HG03378 (cell line): ENCODE measurements around the gene OR5T3.
"Not testable (repeated sequence)": the region's sequence is repeated elsewhere in the genome, so short reads cannot be mapped to it uniquely, and the experiment has no call there.

Source experiments
- ATAC-seq: cut with Tn5 transposase; IDR thresholded peaks from one replicate; pipeline ENCODE4 v1.9.1; 2021; ENCODE audit warnings: mild to moderate bottlenecking, moderate library complexity; ENCODE audit not compliant: unreplicated experiment

The OR5T3 gene

GRCh38 chr11:56251954-56252353, at the start of gene OR5T3:
OR5T3 (plus strand) TSS chr11:56252254; CDS start chr11:56252254, 0 bp downstream.
- ATAC-seq: no peak

- ATAC-seq: no peak
Observed at GRCh38 chr11:56207790-56208189, 44.3 kb upstream of the OR5T3 start.

- no peak for ATAC-seq
Observed at GRCh38 chr11:56214537-56214936, 37.5 kb upstream of the OR5T3 start.

- ATAC-seq: not testable (repeated sequence)
Observed at GRCh38 chr11:56219735-56220134, 32.3 kb upstream of the OR5T3 start.

GRCh38 chr11:56234155-56234554, 17.9 kb upstream of the OR5T3 start, which contains the start of gene OR5T2:
OR5T2 (minus strand) TSS chr11:56234255; CDS start chr11:56233062, 1,193 bp downstream.
- no peak for ATAC-seq

- no peak for ATAC-seq
Observed at GRCh38 chr11:56271092-56271491, 19.0 kb downstream of the OR5T3 start.

GRCh38 chr11:56273854-56274253, 21.8 kb downstream of the OR5T3 start, which contains the start of gene OR5T1:
OR5T1 (plus strand) TSS chr11:56274154; CDS start chr11:56275639, 1,485 bp downstream.
- ATAC-seq: no peak

GRCh38 chr11:56292154-56292553, 40.1 kb downstream of the OR5T3 start, which contains the start of gene OR8H1:
OR8H1 (minus strand) TSS chr11:56292254; CDS start chr11:56291062, 1,192 bp downstream.
- no peak for ATAC-seq

GRCh38 chr11:56296898-56297297, 44.8 kb downstream of the OR5T3 start:
- ATAC-seq: no peak
